K562 (cell line): ENCODE data around the gene COL20A1. TPM values are rescaled to one million over a fixed set of nuclear protein-coding genes. Genes with fewer than 3 reads are reported as not detected.

Experiments
- ARID4B ChIP-seq: sonication (generic); formaldehyde crosslinking; IDR thresholded peaks from 2 replicates; pipeline ENCODE4 v1.8.0; 2022; ENCODE audit warnings: mild to moderate bottlenecking, missing genetic modification reagents
- CEBPG ChIP-seq, 3 experiments: fragments of 200-800 bp in 1 of 3; sonication (Bioruptor generic) in 1 of 3; sonication (generic) in 1 of 3; formaldehyde crosslinking in 1 of 3; IDR thresholded peaks in 2 of 3; conservative IDR thresholded peaks in 1 of 3; 2 replicates each; pipeline versions ENCODE4 v1.6.1 to v1.8.0; 2016 to 2022; ENCODE audit warnings: missing compliant biosample characterization in 2 of 3, missing genetic modification characterization in 2 of 3, mild to moderate bottlenecking in 1 of 3, missing genetic modification reagents in 1 of 3
- SRF ChIP-seq, 2 experiments: fragments of 250-450, 450-650 bp in 1 of 2; sonication (Bioruptor Pico) in 1 of 2; sonication (generic) in 1 of 2; formaldehyde crosslinking; IDR thresholded peaks; 2 replicates each; pipeline versions ENCODE4 v1.5.0 to v1.5.1; 2020 to 2022; ENCODE audit warnings: mild to moderate bottlenecking in 1 of 2, missing genetic modification reagents in 1 of 2
- polyA plus RNA-seq, 8 experiments: library from polyadenylated mRNA; depleted of rRNA in 4 of 8; stranded (reverse) in 5 of 8; unstranded in 3 of 8; fragments of >200 nt; fragmentation: Nextera tagmentation in 2 of 8; fragmentation: Illumina TruSeq in 1 of 8; extraction: Ambion mirVana in 2 of 8; extraction: Trizol in 1 of 8; gene quantifications; 2 replicates each; pipeline versions ENCODE4 v1.2.1 to v1.2.3, GENCODE V29; 2011 to 2014; ENCODE audit warnings: inconsistent platforms in 1 of 8, missing spikeins in 1 of 8
- total RNA-seq, 7 experiments: library from RNA; depleted of rRNA in 6 of 7; stranded (reverse); fragments of >200 nt in 6 of 7; fragmentation: Illumina TruSeq in 2 of 7; extraction: Trizol in 2 of 7; gene quantifications; 2 replicates each; pipeline versions ENCODE4 v1.2.1 to v1.2.3, GENCODE V29; 2011 to 2021; ENCODE audit warnings: low replicate concordance in 1 of 7

The COL20A1 gene
- total and polyA plus RNA-seq, 9 of the 15 experiments (the other 6 are each of a cell fraction or from before 2014, with no cell fraction given), result not detected

GRCh38 chr20:63347950-63348827 lies 55.2 kb downstream of the COL20A1 start (continued):
- TF ChIP-seq ARID4B (CRISPR knock-in tag) (no peak), SRF (CRISPR knock-in tag; IDR thresholded peaks at IDR 0.05) (no peak), CEBPG (CRISPR knock-in tag; IDR thresholded peaks at IDR 0.05) (no peak), CEBPG (tag; conservative IDR thresholded peaks at IDR 0.05 in 1 of 2, IDR thresholded peaks at IDR 0.05 in 1 of 2) (no peak)
